HG03039 (cell line): ENCODE measurements around the gene SHROOM3.
"Not testable (repeated sequence)": the region's sequence is repeated elsewhere in the genome, so short reads cannot be mapped to it uniquely, and the experiment has no call there.

Experiments used
- ATAC-seq: cut with Tn5 transposase; IDR thresholded peaks from one replicate; pipeline ENCODE4 v1.9.1; 2021; ENCODE audit warnings: mild to moderate bottlenecking, moderate library complexity; ENCODE audit not compliant: unreplicated experiment

SHROOM3 gene

GRCh38 chr4:76712564-76712963 is 277.5 kb downstream of the SHROOM3 start:
- no peak for ATAC-seq

GRCh38 chr4:76714226-76714625 is 279.2 kb downstream of the SHROOM3 start:
- no peak for ATAC-seq

DNA sequence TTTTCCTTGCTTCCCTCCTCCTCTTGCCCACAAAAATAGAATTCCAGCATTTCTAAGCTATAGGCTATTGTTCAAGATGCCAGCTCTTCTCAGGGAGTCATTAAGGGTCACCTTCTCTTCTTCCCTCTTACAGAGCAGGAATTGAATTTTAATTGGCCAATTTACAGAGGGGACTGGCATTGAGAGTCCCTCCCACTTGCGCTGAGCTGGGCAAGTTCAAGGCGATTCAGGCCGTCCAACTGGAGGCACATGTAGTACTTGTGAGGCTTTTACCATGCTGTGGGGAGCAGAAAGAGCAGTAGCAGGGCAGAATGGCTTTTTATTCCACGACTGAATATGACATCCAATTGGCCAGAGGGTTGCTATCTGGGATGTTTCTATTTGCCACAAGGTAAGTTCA is 281.0 kb downstream of the SHROOM3 start:
- ATAC-seq: no peak

- no peak for ATAC-seq
Observed at GRCh38 chr4:76716658-76717057, 281.6 kb downstream of the SHROOM3 start.

- ATAC-seq: no peak
Observed at GRCh38 chr4:76717431-76717830, 282.4 kb downstream of the SHROOM3 start.

- ATAC-seq: no peak
Observed at GRCh38 chr4:76718021-76718420, 283.0 kb downstream of the SHROOM3 start.

DNA sequence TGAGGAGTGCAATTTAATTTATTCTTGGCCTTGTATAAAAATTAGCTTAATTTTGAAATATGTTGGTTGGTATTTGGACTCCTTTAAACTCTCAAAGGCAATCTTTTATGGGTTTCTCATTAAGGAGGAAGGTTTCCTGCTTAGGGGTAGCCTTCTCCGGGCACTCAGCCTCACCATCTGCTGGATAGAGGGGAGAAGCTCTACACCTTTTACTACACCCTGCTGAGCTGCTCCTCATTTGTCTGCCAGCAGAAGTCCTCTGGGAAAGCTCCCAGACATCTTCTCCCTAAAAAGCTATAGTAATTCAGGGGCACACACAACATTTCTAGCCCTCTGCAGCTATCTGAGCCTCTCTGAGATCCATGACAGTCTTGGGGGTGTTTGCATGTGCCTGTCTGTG is 283.8 kb downstream of the SHROOM3 start:
- ATAC-seq: no peak

- ATAC-seq: no peak
Observed at GRCh38 chr4:76720121-76720520, 285.1 kb downstream of the SHROOM3 start.

- ATAC-seq: not testable (repeated sequence)
Observed at GRCh38 chr4:76722146-76722545, 287.1 kb downstream of the SHROOM3 start.

GRCh38 chr4:76722838-76723237 is 287.8 kb downstream of the SHROOM3 start:
- ATAC-seq: no peak

GRCh38 chr4:76723373-76723772 is 288.3 kb downstream of the SHROOM3 start:
- no peak for ATAC-seq

DNA sequence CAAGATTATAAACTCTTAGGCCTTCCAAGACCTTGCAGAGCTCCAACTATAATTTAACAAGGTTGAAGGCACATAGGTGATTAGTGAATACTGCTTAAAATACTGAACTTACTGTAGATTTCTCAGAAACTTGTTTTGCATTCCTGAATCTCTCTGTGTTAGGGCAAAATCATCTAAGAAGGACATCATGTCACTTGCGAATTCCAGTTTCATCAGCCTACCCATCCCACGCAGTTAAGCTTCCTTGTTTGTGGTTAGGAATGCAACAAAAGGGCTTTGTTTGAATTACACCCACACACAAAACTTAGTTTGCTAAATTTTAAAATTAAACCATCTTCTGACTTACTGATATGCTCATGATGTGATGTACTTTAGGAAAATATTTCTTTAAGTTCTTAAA is 288.9 kb downstream of the SHROOM3 start:
- no peak for ATAC-seq

DNA sequence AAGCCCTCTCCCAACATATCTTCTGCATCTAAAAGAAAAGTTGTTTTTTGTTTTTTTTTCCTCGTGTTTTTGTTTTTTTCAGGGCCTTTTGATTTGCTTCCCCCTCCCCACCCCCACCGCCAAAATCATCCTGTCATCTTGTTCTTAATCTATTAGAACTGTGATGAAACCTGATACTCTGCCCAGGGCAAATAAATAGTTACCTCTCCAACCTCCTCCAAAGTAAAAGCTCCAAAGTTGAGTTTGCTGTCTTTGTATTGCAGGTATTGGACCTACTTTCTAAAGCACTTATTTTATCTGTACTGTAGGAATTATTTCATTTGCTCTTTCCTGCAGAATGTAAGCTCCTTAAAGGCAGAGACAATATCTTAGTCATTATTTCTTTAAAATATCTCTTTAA is 290.0 kb downstream of the SHROOM3 start:
- ATAC-seq: no peak

DNA sequence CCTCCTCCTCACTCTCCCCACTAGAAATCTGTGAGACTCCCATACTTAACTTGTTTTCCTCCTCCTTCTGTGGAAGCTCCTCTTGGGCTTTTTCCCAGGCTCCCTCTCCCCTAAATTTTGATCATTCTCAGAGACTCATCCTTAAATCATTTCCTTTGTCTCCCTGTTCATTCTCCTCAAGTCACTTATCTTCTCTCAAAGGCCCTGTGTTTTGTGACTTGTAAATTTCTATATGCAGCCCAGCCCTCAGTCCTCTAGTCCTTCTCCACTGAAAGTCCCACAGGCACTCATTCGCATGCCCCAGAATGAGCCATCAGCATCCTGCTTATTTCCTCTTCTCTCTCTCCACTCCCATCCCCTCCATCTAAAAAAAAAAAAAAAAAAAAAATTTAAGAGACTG is 291.1 kb downstream of the SHROOM3 start:
- no peak for ATAC-seq

DNA sequence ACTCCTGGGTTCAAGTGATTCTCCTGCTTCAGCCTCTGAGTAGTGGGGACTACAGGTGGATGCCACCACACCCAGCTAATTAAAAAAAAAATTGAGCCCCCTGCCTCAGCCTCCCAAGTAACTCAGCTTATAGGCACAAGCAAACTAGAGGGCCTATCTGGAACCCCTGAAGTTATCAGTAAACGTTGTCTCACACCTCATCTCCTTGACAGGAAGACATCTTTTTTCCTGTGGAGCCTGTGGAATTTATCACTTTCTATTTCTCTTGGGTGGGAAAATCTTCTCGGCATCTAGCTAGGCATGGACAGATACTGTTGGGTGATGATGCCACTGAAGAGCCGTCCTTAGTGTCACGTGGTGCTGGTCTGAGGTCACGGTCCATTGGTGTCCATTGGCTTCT is 291.6 kb downstream of the SHROOM3 start:
- ATAC-seq: no peak

DNA sequence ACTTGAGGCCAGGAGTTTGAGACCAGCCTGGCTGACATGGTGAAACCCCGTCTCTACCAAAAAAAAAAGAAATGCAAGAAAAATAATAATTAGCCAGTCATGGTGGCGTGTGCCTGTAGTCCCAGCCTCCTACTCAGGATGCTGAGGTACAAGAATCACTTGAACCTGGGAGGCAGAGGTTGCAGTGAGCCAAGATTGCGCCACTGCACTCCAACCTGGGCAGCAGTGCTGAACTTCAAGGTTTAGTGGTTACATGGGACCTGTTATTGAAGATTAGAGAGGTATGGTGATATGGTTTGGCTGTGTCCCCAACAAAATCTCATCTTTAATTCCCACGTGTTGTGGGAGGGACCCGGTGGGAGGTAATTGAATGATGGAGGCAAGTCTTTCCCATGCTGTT is 292.9 kb downstream of the SHROOM3 start:
- not testable (repeated sequence) for ATAC-seq

DNA sequence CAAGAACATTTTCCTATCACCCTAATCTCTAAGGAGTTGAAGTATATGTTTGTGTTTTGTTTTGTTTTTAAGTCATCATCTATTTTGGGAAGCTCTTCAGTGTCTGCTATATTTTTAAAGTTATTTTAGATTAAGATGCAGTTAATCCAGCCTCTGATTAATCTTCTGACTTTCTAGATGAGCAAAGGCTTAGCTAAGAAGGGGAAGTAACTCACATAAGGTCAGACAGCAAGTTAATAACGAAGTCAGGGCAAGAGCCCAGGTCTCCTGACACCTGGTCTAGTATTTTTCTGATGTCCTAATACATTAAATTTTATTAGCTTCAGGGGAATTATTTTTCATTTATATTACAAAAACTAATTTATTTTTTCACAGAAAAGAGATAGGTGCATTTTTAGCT is 294.4 kb downstream of the SHROOM3 start:
- ATAC-seq: no peak

- ATAC-seq: no peak
Observed at GRCh38 chr4:76729980-76730379, 295.0 kb downstream of the SHROOM3 start.

DNA sequence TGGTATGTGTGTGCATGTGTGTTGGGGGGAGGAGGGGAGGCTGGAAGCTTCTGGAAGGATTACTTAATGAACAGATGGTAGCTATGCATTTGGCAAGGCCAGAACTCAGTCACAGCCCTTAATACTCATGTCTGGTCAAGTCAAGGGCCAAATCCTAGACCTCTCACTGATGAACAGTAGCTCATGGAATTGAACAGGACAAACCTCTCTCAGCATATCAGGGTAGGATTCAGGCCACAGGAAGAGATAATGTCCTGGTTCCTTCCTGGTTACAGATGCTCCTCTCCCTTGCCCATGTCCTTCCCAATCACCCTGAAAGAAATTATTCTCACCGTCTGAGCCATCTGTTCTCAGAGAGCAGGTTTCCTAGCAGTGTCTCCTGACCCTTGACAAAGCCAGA is 297.2 kb downstream of the SHROOM3 start:
- no peak for ATAC-seq

DNA sequence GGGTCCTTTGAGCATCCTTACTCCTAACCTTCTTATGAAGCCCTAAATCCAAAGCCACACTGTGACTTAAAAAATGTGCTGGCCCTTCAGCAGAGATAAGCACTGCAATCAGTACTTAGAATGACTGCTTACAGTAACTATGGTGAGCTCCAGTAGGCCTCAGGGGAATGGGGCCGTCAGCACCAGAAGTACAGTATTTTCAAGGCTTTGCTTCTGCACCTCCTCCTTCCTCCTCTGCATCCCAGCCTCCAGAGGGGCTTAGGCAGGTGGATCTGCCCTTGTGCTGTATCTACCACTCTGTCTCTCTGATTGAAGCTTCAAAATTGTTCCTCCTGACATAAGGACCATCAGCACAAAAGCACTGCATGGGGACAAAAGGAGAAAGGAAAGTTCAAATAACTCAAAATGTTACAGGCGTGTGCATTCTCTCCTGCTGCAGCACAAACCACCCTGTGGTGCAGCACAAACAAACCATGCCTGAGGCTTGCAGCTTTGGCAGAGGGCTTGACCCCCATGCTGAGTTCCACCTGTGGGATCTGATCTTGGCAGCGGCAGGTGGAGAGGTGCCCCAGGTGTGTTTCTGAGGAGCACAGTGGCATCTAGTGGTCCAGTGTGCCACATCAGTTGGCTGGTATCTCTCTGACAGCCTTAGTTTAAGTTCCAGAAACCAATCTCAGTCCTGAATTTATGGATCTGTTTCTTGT is 298.2 kb downstream of the SHROOM3 start:
- ATAC-seq: no peak

GRCh38 chr4:76736414-76736813 is 301.4 kb downstream of the SHROOM3 start:
- ATAC-seq: no peak

- no peak for ATAC-seq
Observed at GRCh38 chr4:76737180-76737579, 302.2 kb downstream of the SHROOM3 start.

GRCh38 chr4:76737771-76738085 is 302.7 kb downstream of the SHROOM3 start:
- no peak for ATAC-seq
